ENCODE data around the gene PPP1R13B.
"Not testable (repeated sequence)": the region's sequence is repeated elsewhere in the genome, so short reads cannot be mapped to it uniquely, and the experiment has no call there.

DNA sequence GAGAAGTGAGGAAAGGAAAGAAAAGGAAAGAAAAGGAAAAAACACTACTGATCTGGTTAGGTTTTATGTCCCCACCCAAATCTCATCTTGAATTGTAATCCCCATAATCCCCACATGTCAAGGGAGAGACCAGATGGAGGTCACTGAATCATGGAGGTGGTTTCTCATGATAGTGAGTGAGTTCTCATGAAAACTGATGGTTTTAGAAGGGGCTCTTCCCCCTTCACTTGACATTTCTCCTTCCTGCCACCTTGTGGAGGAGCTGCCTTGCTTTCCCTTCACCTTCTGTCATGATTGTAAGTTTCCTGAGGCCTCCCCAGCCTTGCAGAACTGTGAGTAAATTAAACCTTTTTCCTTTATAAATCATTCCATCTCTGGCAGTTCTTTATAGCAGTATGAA is 54.2 kb downstream of the PPP1R13B start:
- TF ChIP-seq, protein P1, sequence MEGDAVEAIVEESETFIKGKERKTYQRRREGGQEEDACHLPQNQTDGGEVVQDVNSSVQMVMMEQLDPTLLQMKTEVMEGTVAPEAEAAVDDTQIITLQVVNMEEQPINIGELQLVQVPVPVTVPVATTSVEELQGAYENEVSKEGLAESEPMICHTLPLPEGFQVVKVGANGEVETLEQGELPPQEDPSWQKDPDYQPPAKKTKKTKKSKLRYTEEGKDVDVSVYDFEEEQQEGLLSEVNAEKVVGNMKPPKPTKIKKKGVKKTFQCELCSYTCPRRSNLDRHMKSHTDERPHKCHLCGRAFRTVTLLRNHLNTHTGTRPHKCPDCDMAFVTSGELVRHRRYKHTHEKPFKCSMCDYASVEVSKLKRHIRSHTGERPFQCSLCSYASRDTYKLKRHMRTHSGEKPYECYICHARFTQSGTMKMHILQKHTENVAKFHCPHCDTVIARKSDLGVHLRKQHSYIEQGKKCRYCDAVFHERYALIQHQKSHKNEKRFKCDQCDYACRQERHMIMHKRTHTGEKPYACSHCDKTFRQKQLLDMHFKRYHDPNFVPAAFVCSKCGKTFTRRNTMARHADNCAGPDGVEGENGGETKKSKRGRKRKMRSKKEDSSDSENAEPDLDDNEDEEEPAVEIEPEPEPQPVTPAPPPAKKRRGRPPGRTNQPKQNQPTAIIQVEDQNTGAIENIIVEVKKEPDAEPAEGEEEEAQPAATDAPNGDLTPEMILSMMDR (IDR thresholded peaks at IDR 0.05; ENCODE audit: low read length) = peak; percentile 57
- TF ChIP-seq EZH2 (IDR thresholded peaks at IDR 0.05; ENCODE audit: borderline replicate concordance, low read length) = not testable (repeated sequence)
